Measurements from ENCODE around the gene ANO2.

ANO2 gene

GRCh38 chr12:5524769-5525436, 420.2 kb downstream of the ANO2 start:
- no peak for DNase-seq

GRCh38 chr12:5524116-5524768, 420.8 kb downstream of the ANO2 start:
- DNase-seq, result no peak

GRCh38 chr12:5523396-5524115, 421.5 kb downstream of the ANO2 start:
- DNase-seq, result no peak

GRCh38 chr12:5522432-5523335, 422.4 kb downstream of the ANO2 start:
- no peak for DNase-seq

GRCh38 chr12:5521456-5522325, 423.4 kb downstream of the ANO2 start:
- no peak for DNase-seq

GRCh38 chr12:5520831-5521230, 424.2 kb downstream of the ANO2 start:
- DNase-seq, result no peak

GRCh38 chr12:5520037-5520436, 425.0 kb downstream of the ANO2 start:
- DNase-seq, result no peak

- no peak for DNase-seq
Measured at GRCh38 chr12:5518584-5519365, 426.3 kb downstream of the ANO2 start.

- DNase-seq, result peak; percentile 48
Measured at GRCh38 chr12:5516371-5517241, 428.5 kb downstream of the ANO2 start.

- DNase-seq, result no peak
Measured at GRCh38 chr12:5515458-5515857, 429.6 kb downstream of the ANO2 start.

- DNase-seq, result no peak
Measured at GRCh38 chr12:5514545-5514944, 430.5 kb downstream of the ANO2 start.

- DNase-seq, result no peak
Measured at GRCh38 chr12:5514016-5514415, 431.0 kb downstream of the ANO2 start.

- no peak for DNase-seq
Measured at GRCh38 chr12:5513406-5513805, 431.7 kb downstream of the ANO2 start.
